HFF-Myc (cell line): Measurements from ENCODE around the gene DNAJC22.

Experiments
- DNase-seq: peaks from one replicate; pipeline ENCODE4 v3.0.0-alpha.2; 2011; ENCODE audit warnings: low read depth; ENCODE audit errors: extremely low read depth
- H3K4me3 ChIP-seq: replicated peaks from 2 replicates; pipeline ENCODE4 v1.5.1; 2011; ENCODE audit warnings: low read depth, mild to moderate bottlenecking, control low read depth, low read length
- TF ChIP-seq, protein P1 (sequence below): IDR thresholded peaks from 2 replicates; pipeline ENCODE4 v1.5.1; 2012; ENCODE audit warnings: mild to moderate bottlenecking, low read depth, low read length, control low read depth; ENCODE audit errors: missing control alignments

Gene DNAJC22

DNA sequence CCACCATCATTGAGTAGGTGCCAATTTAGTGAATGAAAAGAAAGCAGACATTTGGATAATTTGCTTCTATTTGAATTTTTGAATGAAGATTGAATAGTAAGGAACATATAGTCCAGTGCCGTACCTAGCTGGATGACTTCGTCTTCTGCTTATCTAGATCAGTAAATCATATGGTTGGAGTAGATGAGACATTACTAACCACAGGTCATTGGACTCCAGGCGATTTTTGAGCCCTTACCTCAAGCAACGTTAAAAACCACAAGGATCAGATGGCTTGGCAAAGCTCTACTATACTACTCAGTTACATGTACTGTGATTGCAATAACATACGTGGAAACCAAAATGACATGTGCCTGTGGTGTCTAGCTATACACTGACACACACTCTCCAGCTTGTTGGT, 18.9 kb downstream of the DNAJC22 start:
- no peak overlapping the region for H3K4me3 ChIP-seq
- TF ChIP-seq, protein P1, sequence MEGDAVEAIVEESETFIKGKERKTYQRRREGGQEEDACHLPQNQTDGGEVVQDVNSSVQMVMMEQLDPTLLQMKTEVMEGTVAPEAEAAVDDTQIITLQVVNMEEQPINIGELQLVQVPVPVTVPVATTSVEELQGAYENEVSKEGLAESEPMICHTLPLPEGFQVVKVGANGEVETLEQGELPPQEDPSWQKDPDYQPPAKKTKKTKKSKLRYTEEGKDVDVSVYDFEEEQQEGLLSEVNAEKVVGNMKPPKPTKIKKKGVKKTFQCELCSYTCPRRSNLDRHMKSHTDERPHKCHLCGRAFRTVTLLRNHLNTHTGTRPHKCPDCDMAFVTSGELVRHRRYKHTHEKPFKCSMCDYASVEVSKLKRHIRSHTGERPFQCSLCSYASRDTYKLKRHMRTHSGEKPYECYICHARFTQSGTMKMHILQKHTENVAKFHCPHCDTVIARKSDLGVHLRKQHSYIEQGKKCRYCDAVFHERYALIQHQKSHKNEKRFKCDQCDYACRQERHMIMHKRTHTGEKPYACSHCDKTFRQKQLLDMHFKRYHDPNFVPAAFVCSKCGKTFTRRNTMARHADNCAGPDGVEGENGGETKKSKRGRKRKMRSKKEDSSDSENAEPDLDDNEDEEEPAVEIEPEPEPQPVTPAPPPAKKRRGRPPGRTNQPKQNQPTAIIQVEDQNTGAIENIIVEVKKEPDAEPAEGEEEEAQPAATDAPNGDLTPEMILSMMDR, result no peak
- DNase-seq, result no peak

DNA sequence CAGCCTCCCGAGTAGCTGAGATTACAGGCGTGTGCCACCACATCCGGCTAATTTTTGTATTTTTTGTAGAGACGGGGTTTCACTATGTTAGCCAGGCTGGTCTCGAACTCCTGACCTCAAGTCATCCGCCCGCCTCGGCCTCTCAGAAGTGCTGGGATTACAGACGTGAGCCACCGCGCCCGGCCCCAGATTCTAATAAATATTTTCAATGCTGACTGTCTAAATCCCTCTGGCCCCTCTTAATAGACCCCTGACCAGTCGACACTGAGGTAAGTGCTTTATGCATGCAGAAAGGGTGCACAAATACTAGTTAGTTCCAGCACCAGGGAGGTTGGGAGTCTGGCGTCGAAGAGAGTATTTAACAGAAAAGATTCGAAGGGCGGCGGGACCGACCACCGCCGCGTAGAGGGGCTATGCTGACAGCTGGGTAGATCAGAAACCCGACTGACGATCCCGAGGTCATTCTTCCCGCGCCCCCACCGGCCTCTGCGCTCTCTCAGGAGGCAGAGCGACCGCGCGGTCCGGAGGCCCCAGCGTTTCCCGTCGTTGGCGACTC, 19.5 kb downstream of the DNAJC22 start:
- no peak for DNase-seq
- H3K4me3 ChIP-seq, result peak overlapping the region; percentile 70
- TF ChIP-seq, protein P1, result no peak

DNA sequence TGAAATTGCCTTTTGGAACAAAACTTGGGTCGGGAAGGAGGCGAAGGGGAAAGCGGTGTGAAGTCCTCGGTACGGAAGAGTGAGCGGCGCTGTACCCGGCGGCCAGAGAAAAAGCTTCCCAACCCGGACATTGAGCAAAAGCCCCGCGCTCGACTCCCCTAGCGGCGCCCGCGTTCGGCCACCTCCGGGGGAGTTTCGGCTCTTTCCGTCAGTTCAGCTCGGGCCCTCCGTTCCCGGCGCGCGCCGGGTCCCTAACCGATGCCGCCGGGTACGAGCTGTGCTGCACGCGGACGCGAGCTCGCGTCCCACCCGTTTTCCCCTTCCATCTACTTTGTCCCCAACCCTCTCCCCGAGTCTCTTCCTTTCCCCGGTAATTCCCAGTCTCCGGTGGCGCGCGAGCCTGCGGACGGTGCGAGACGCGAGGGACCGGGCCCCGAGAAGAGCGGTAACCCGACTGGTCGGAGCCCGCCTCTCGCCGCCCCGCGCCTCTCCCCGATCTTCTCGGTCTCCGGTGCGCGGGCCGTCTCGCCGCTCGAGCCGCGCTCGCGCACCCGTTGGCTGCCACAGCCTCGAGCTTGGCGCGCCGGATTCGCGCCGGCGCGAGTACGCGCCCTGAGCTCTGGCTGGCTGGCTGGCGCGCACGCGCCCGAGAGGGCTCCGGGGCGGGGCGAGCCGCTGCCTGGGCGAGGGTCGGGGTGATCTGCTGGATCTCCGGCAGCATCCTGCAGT, 20.1 kb downstream of the DNAJC22 start:
- peak; percentile 68 for DNase-seq
- TF ChIP-seq, protein P1, result peak; percentile 12
- peak overlapping the region; percentile 70 for H3K4me3 ChIP-seq

DNA sequence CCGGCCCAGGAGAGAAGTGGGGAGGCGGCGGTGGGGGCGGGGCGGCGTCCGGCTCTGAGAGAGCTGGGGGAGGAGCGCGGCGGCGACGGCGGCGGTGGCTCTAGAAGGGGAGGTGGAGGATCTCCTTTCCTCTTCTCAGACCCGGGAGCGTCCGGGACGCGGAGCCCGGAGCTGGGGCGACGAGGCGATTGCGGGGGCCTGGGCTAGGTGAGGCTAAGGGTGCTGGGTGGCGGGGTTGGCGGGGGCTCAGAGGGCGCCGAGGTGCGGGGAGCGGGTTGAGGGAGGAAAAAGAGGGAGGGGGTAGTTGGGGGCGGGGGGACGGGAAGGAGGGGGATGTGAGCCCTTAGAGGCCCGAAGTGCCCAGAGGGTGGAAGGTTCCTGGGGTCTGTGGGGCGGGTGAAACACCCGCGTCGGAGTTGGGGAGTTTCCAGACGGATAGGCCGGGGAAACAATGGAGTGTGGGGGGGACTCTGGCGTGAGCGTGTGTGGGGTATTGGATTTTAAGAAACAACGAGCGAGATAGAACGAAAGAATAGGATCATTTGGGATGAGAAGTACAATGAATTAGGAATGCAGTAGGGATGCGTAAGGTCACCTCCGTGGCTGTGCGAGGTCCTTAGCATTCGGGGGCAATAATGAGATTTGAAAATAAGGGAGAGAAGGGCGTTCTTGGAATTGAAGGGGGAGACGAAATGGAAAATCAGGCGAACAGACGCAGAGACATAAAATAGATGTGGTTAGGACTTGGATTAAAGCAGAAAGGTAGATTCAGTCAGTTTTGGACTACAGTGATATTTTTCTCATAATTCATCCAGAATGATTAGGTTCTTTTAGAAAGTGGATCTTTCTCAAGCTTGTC, 20.9 kb downstream of the DNAJC22 start, which contains the start of gene SPATS2:
SPATS2 (plus strand) TSS at position 82 of the 859 bp plus-strand sequence. CDS start 93,551 bp downstream, outside the sequence.
- DNase-seq, result no peak
- TF ChIP-seq, protein P1, result no peak
- H3K4me3 ChIP-seq, result peak within 1 kb of the TSS; percentile 70

DNA sequence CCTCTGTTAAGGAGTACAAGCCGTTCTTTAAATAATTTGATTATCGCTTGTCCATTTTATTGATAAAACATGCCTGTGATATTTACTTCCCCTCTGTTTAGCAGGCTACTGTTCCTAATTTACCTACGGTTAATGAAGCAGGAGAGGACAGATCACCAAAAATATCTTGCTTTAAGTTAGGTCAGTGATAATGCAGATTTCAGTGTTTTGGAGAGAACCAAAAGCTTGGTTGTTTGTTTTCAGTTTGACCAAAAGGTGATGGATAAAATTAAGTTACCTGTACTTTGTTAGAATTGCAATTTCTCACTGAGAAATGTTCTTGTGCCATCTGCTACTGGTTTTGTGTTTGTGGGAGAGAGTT, 21.5 kb downstream of the DNAJC22 start:
- TF ChIP-seq, protein P1, result no peak
- H3K4me3 ChIP-seq, result peak overlapping the region; percentile 70
- DNase-seq, result no peak

DNA sequence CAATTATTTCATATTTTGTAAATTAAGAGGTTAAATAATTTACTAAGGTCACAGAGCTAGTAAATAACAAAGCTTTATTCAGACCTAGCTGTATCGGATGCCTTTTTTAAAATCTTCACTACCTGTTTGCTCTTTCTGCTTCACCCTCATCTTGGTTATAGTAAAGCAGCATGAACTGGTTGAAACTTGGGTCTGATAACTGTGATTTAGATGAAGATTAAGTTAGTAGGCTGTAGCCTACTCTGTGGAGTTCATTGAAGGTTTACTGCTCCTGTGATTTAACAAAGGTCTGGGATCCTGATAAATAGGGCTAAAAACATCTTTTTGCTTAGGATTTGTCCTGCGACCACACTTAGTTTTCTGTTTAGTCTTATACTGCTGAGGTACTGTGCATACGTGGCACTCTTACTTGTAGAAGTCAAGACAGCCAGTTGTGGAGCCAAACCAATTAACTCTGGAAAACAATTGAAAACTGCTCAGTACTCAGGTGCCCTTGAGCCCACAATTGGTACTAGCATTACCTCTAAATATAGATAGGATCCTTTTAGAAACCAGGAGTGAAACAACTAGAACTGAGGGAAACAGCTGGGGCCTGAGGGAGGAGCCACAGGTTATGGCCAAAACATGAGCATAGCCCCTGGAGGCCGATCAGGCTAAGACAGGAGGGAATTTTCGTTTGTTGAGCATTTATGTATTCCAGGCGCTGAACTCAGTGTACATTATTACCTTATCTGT, 22.9 kb downstream of the DNAJC22 start:
- H3K4me3 ChIP-seq, result peak overlapping the region; percentile 70
- TF ChIP-seq, protein P1, result peak; percentile 44

More for the DNA sequence above, 22.9 kb downstream of the DNAJC22 start:
- no peak for DNase-seq
